Peyer's patch (tissue), 4 donors: Measurements from ENCODE around the gene RELL1. TPM values are rescaled to one million over a fixed set of nuclear protein-coding genes. Genes with fewer than 3 reads are reported as not detected.

ENCODE experiments used
- DNase-seq, 3 donors: peaks; one replicate each; pipeline ENCODE4 v3.0.0-alpha.2; 2017 to 2019
- H3K27ac ChIP-seq, 4 donors: fragments of 200-600 bp; sonication (generic); one replicate each; pipeline ENCODE4 v1.5.1; 2016 to 2019
- H3K27me3 ChIP-seq, 2 donors: fragments of 200-600 bp; sonication (generic); one replicate each; pipeline ENCODE4 v1.5.1; 2019
- H3K36me3 ChIP-seq, 3 donors: fragments of 200-600 bp; sonication (generic); one replicate each; pipeline ENCODE4 v1.5.1; 2016 to 2019
- H3K4me1 ChIP-seq, 4 donors: fragments of 200-600 bp; sonication (generic); one replicate each; pipeline ENCODE4 v1.5.1; 2016 to 2019
- H3K4me3 ChIP-seq, 4 donors: fragments of 200-600 bp; sonication (generic); 1 replicate in 3 of 4; 2 replicates in 1 of 4; pipeline ENCODE4 v1.5.1; 2016 to 2019; ENCODE audit warnings: mild to moderate bottlenecking in 1 of 4
- H3K9me3 ChIP-seq, 4 donors: fragments of 200-600 bp; sonication (generic); one replicate each; pipeline ENCODE4 v1.5.1; 2016 to 2019; ENCODE audit warnings: mild to moderate bottlenecking in 1 of 4
- POLR2A ChIP-seq, 2 donors: fragments of 450-650 bp; IDR thresholded peaks; one replicate each; pipeline ENCODE4 v1.5.1; 2017; ENCODE audit warnings: antibody characterized with exemption in 2 of 2, mild to moderate bottlenecking in 2 of 2, moderate library complexity in 2 of 2
- total RNA-seq, 4 donors: library from RNA; depleted of rRNA; stranded (reverse); fragments of >200 nt; gene quantifications; one replicate each; pipeline ENCODE4 v1.1.0, GENCODE V29; 2016
- TF ChIP-seq, protein P1 (sequence below), 6 experiments: fragments of 450-650 bp in 4 of 6; fragments of 200-600 bp in 2 of 6; sonication (generic) in 1 of 6; IDR thresholded peaks; one replicate each; pipeline ENCODE4 v1.5.1; 2017 to 2019; ENCODE audit warnings: antibody characterized with exemption in 6 of 6, mild to moderate bottlenecking in 3 of 6, moderate library complexity in 1 of 6

RELL1 gene
- total RNA-seq, 4 donors from 2014 or later = 43.2 to 76.2 (median 55.8) TPM

DNA sequence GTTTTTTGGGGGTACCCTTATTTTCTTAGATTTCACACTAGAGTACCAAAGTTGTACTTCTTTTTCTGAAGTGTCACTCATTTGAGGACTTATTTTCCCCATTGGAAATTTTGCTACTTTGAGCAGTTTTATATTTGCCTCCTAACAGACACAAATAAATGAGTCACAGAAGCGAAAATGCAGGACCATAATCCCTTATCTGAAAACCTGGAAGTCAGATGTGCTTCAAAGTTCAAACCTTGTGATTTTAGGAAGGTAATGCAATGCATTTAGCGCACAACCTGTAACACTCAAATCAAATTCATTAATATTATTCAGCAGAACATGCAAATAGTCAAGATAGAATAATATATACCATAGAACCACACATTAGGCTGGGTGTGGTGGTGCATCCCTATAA is 6.9 kb downstream of the RELL1 start:
- Histone ChIP-seq H3K27me3 (no peaks in the 10 kb centered on the region), H3K4me1 (peaks cover 3 to 60% (median 13%) of the 10 kb centered on the region in 4 donors), H3K36me3 (no peaks in the 10 kb centered on the region), H3K27ac (peak overlapping the region in 1 of 4 donors; percentile 37), H3K9me3 (no peaks in the 10 kb centered on the region), H3K4me3 (no peak overlapping the region)
- DNase-seq = no peak
- TF ChIP-seq, protein P1, sequence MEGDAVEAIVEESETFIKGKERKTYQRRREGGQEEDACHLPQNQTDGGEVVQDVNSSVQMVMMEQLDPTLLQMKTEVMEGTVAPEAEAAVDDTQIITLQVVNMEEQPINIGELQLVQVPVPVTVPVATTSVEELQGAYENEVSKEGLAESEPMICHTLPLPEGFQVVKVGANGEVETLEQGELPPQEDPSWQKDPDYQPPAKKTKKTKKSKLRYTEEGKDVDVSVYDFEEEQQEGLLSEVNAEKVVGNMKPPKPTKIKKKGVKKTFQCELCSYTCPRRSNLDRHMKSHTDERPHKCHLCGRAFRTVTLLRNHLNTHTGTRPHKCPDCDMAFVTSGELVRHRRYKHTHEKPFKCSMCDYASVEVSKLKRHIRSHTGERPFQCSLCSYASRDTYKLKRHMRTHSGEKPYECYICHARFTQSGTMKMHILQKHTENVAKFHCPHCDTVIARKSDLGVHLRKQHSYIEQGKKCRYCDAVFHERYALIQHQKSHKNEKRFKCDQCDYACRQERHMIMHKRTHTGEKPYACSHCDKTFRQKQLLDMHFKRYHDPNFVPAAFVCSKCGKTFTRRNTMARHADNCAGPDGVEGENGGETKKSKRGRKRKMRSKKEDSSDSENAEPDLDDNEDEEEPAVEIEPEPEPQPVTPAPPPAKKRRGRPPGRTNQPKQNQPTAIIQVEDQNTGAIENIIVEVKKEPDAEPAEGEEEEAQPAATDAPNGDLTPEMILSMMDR (IDR thresholded peaks at IDR 0.05) = no peak
- TF ChIP-seq POLR2A (IDR thresholded peaks at IDR 0.05) = no peak

- H3K4me1 ChIP-seq = peaks cover 2 to 59% (median 16%) of the 10 kb centered on the region in 4 donors
- no peak for DNase-seq
- peak overlapping the region in 1 of 4 donors; percentile 8 for H3K27ac ChIP-seq
- H3K27me3 ChIP-seq = no peaks in the 10 kb centered on the region
- H3K36me3 ChIP-seq = no peaks in the 10 kb centered on the region
- no peak overlapping the region for H3K4me3 ChIP-seq
- H3K9me3 ChIP-seq = no peaks in the 10 kb centered on the region
- TF ChIP-seq POLR2A (IDR thresholded peaks at IDR 0.05) = no peak
- TF ChIP-seq, protein P1 (IDR thresholded peaks at IDR 0.05) = no peak
Measured at GRCh38 chr4:37678624-37679023, 7.6 kb downstream of the RELL1 start.

DNA sequence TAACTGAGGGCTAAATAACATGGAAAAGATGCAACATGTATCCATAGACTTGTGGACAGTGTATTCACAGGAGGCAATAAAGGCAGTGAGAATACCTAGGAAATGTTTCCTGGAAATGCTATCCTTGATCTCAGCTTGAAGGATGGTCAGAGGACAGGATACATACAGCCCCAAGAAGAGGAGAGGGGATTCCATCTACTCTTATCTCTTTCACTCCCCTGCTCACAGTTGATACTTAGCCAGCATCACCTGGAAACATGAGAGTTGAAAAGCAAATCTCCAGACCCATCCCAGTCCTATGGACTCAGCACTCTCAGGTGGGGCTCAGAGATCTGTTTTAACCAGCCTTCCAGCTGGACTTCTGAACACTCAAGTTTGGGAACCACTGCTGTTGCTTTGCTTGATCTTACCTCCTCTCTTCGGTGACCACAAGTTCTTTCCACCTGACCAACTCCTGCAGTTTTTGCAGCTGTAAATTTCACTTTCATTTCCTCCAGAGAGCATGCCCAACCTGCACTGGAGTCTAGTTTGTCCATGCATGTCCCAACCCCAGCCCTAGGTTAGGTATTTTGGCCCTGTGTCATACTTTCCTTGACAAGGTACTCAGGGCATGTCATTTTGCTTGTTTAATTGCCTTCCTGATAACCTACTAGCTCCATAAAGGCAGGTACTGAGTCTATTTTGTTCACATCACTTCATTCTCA is 10.4 kb downstream of the RELL1 start:
- H3K27me3 ChIP-seq = no peaks in the 10 kb centered on the region
- peaks cover 3 to 50% (median 16%) of the 10 kb centered on the region in 4 donors for H3K4me1 ChIP-seq
- no peak overlapping the region for H3K4me3 ChIP-seq
- DNase-seq = peak in 2 of 3 donors; percentile 56 to 65
- H3K36me3 ChIP-seq = no peaks in the 10 kb centered on the region
- H3K27ac ChIP-seq = peak overlapping the region in 2 of 4 donors; percentile 6 to 39
- no peaks in the 10 kb centered on the region for H3K9me3 ChIP-seq
- TF ChIP-seq, protein P1 (IDR thresholded peaks at IDR 0.05) = no peak
- no peak for TF ChIP-seq POLR2A (IDR thresholded peaks at IDR 0.05)

DNA sequence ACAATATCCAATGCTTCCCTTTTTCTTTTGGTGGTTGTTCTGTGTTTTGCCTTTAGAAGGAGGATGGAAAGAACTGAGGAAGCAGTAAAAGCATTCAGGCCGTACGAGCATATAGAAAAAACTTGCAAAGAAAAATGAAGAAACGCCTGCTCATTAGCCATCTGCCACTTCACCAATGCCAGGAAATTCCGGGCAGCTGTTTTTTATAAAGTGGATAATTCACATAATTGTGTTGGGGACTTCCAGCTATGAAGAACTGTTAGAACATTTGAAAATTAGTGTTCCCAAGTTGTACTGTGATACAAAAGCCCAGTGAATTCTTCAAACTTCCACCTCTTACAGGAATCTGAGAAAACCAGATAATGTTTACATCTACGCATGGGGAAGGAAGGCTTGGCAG is 11.7 kb downstream of the RELL1 start:
- DNase-seq = no peak
- no peaks in the 10 kb centered on the region for H3K9me3 ChIP-seq
- H3K27me3 ChIP-seq = no peaks in the 10 kb centered on the region
- no peaks in the 10 kb centered on the region for H3K36me3 ChIP-seq
- no peak for TF ChIP-seq POLR2A (IDR thresholded peaks at IDR 0.05)
- TF ChIP-seq, protein P1 (IDR thresholded peaks at IDR 0.05) = no peak
- H3K4me3 ChIP-seq = no peak overlapping the region
- no peak overlapping the region for H3K27ac ChIP-seq
- peaks cover 3 to 54% (median 16%) of the 10 kb centered on the region in 4 donors for H3K4me1 ChIP-seq

- H3K9me3 ChIP-seq = no peaks in the 10 kb centered on the region
- H3K4me3 ChIP-seq = no peak overlapping the region
- peaks cover 3 to 46% (median 16%) of the 10 kb centered on the region in 4 donors for H3K4me1 ChIP-seq
- TF ChIP-seq POLR2A (IDR thresholded peaks at IDR 0.05) = no peak
- TF ChIP-seq, protein P1 (IDR thresholded peaks at IDR 0.05) = no peak
- H3K36me3 ChIP-seq = no peaks in the 10 kb centered on the region
- H3K27me3 ChIP-seq = no peaks in the 10 kb centered on the region
- DNase-seq = no peak
- no peak overlapping the region for H3K27ac ChIP-seq
Measured at GRCh38 chr4:37673538-37674192, 12.5 kb downstream of the RELL1 start.
